Naive thymus-derived CD4-positive, alpha-beta T cell (primary cell): ENCODE data around the gene PVR. TPM values are rescaled to one million over a fixed set of nuclear protein-coding genes. Genes with fewer than 3 reads are reported as not detected.
"Not testable (repeated sequence)": the region's sequence is repeated elsewhere in the genome, so short reads cannot be mapped to it uniquely, and the experiment has no call there.

Experiments
- ATAC-seq: fragments of 150-1000 bp; cut with Tn5 transposase; 2 replicates; pipeline ENCODE4 v1.10.0; 2021; ENCODE audit warnings: mild to moderate bottlenecking, moderate library complexity
- CTCF ChIA-PET: fragments of 350-600 bp; sonication (Branson Sonifier 250); formaldehyde crosslinking; loops from one replicate; lab custom pipeline; 2021; ENCODE audit warnings: antibody characterized with exemption; lab: Charles Lee
- POLR2A ChIA-PET: fragments of 350-600 bp; sonication (Branson Sonifier 250); formaldehyde crosslinking; loops from one replicate; lab custom pipeline; 2021; ENCODE audit warnings: antibody characterized with exemption, inconsistent platforms; lab: Charles Lee
- DNase-seq, 9 donors: peaks; one replicate each; pipeline versions ENCODE4 v3.0.0 to v3.0.0-alpha.2; 2020 to 2022; ENCODE audit warnings: mixed read lengths in 1 of 9
- H3K27ac ChIP-seq: one replicate; pipeline ENCODE4 v1.7.0; 2013; ENCODE audit warnings: mild to moderate bottlenecking, low read depth, low read length, moderate library complexity
- H3K27me3 ChIP-seq, 2 donors: one replicate each; pipeline ENCODE4 v1.7.0; 2013; ENCODE audit warnings: low read length in 2 of 2, mild to moderate bottlenecking in 2 of 2, moderate library complexity in 2 of 2; ENCODE audit not compliant: control insufficient read depth in 2 of 2, insufficient read depth in 2 of 2
- H3K36me3 ChIP-seq, 3 experiments: 1 replicate in 2 of 3; 2 replicates in 1 of 3; pipeline ENCODE4 v1.7.0; 2013; ENCODE audit warnings: low read length in 3 of 3, mild to moderate bottlenecking in 3 of 3, moderate library complexity in 1 of 3; ENCODE audit not compliant: insufficient read depth in 3 of 3, control insufficient read depth in 2 of 3
- H3K4me1 ChIP-seq, 2 donors: one replicate each; pipeline ENCODE4 v1.7.0; 2013; ENCODE audit warnings: low read length in 2 of 2, mild to moderate bottlenecking in 2 of 2, moderate library complexity in 1 of 2; ENCODE audit not compliant: control insufficient read depth in 2 of 2, insufficient read depth in 2 of 2
- H3K4me3 ChIP-seq: 2 replicates; pipeline ENCODE4 v1.7.0; 2013; ENCODE audit warnings: mild to moderate bottlenecking, low read length
- H3K9me3 ChIP-seq, 3 experiments: 1 replicate in 2 of 3; 2 replicates in 1 of 3; pipeline ENCODE4 v1.7.0; 2013; ENCODE audit warnings: low read length in 3 of 3; ENCODE audit not compliant: control insufficient read depth in 2 of 3
- H3K27ac Mint-ChIP-seq, 9 donors: one replicate each; pipeline ENCODE4 v1.8.0; 2020 to 2022; ENCODE audit warnings: mixed read lengths in 9 of 9, mild to moderate bottlenecking in 8 of 9, moderate library complexity in 5 of 9, inconsistent platforms in 2 of 9
- H3K27me3 Mint-ChIP-seq, 5 donors: one replicate each; pipeline ENCODE4 v1.8.0; 2021 to 2022; ENCODE audit warnings: mixed read lengths in 5 of 5, mild to moderate bottlenecking in 1 of 5
- H3K36me3 Mint-ChIP-seq, 5 donors: one replicate each; pipeline ENCODE4 v1.8.0; 2020 to 2022; ENCODE audit warnings: mixed read lengths in 5 of 5, mild to moderate bottlenecking in 3 of 5, inconsistent platforms in 1 of 5
- H3K4me1 Mint-ChIP-seq, 7 donors: one replicate each; pipeline ENCODE4 v1.8.0; 2020 to 2022; ENCODE audit warnings: mixed read lengths in 7 of 7, mild to moderate bottlenecking in 3 of 7, inconsistent platforms in 1 of 7
- H3K4me3 Mint-ChIP-seq, 10 donors: one replicate each; pipeline ENCODE4 v1.8.0; 2020 to 2022; ENCODE audit warnings: mild to moderate bottlenecking in 10 of 10, mixed read lengths in 10 of 10, moderate library complexity in 6 of 10, inconsistent platforms in 2 of 10
- H3K9me3 Mint-ChIP-seq, 11 donors: one replicate each; pipeline ENCODE4 v1.8.0; 2020 to 2022; ENCODE audit warnings: mixed read lengths in 11 of 11, mild to moderate bottlenecking in 4 of 11, inconsistent platforms in 1 of 11, moderate library complexity in 1 of 11
- intact Hi-C, 2 donors: fragments of 100-400 bp; cut with micrococcal nuclease; formaldehyde crosslinking; loops; one replicate each; pipeline ENCODE4 v1.15.1; 2023
- polyA plus RNA-seq, 2 donors: library from polyadenylated mRNA; unstranded; fragments of 300-500 nt; fragmentation: Illumina TruSeq; gene quantifications; one replicate each; pipeline ENCODE4 v1.2.3, GENCODE V29; 2021
- total RNA-seq, 6 experiments: library from RNA in 5 of 6; stranded (reverse) in 5 of 6; gene quantifications; 1 replicate in 5 of 6; 2 replicates in 1 of 6; pipeline ENCODE4 v1.2.3 and lab custom pipeline; 2021 to 2026

Gene PVR
- total and polyA plus RNA-seq, 7 experiments from 2014 or later, result 0.87 to 8.4 (median 4.0) TPM

DNA sequence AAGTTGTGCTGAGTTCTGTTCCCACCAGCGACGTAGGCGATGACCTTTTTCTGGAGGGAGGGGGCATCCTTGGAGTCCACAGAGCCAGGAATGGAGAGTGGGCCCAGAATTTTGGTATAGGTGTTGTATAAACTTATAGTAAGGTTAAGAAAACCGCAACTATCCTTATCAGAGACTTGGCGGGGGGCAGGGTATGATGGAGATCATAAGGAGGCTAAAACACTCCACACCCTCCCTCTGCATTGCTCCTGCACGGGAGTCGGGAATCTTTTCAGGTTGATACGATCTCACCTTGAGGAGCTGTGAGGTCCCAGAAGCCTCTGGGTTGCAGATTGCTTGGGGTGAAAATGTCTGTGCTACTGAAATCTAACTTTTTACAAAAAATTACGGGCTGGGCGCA lies 21.3 kb downstream of the PVR start:
- H3K27me3 Mint-ChIP-seq, result no peaks in the 10 kb centered on the region
- ATAC-seq (no peak), DNase-seq (no peak)
- ChIA-PET POLR2A (no interaction called here), CTCF (no interaction called here)
- intact Hi-C loops, result no loop called here
- no peak overlapping the region for H3K4me3 Mint-ChIP-seq
- Histone ChIP-seq H3K9me3 (no peaks in the 10 kb centered on the region), H3K27me3 (no peaks in the 10 kb centered on the region), H3K27ac (no peak overlapping the region), H3K4me1 (no peaks in the 10 kb centered on the region), H3K4me3 (no peak overlapping the region), H3K36me3 (no peaks in the 10 kb centered on the region)
- H3K27ac Mint-ChIP-seq, result no peak overlapping the region
- H3K4me1 Mint-ChIP-seq, result peaks cover 0 to 1% (median 0%) of the 10 kb centered on the region in 7 donors
- peaks cover 0 to 5% (median 0%) of the 10 kb centered on the region in 5 donors for H3K36me3 Mint-ChIP-seq
- H3K9me3 Mint-ChIP-seq, result peaks cover 0 to 3% (median 0%) of the 10 kb centered on the region in 11 donors

DNA sequence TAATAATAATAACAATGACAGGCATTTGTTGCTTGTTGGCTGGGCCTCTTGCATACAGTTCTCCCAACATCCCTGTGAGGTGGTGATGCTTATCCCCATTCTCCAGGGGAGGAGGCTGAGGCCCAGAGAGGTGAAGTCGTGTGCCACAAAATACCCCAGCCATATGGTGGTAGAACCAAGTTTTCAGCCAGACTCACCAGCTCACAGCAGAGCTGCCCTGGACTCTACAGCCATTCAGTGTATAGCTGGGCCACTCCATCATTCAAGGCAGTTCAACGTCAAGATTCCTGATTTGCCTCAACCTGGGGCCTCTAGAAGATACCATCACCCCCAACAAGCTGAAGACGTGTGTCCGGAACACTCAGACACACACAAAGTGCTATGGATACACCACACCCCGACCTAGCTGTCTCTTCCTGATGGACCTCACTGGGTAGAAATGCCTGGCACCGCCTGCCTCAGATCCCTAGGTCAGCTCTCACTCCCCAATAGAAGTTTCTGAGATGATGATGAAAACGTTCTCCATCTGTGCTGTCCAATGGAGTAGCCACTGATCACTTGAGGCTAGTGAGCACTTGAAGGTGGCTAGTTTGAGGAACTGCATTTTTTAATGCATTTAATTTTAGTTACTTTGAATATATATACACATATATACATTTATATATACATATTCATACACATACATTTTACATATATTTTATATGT lies 23.3 kb downstream of the PVR start:
- Mint-ChIP-seq H3K27ac (no peak overlapping the region), H3K9me3 (peaks cover 0 to 3% (median 0%) of the 10 kb centered on the region in 11 donors), H3K4me1 (peaks cover 0 to 1% (median 0%) of the 10 kb centered on the region in 7 donors), H3K27me3 (no peaks in the 10 kb centered on the region), H3K4me3 (no peak overlapping the region), H3K36me3 (peaks cover 0 to 5% (median 0%) of the 10 kb centered on the region in 5 donors)
- Histone ChIP-seq H3K4me1 (no peaks in the 10 kb centered on the region), H3K4me3 (no peak overlapping the region), H3K9me3 (no peaks in the 10 kb centered on the region), H3K36me3 (no peaks in the 10 kb centered on the region), H3K27ac (no peak overlapping the region), H3K27me3 (no peaks in the 10 kb centered on the region)
- ATAC-seq (no peak), DNase-seq (no peak)
- ChIA-PET POLR2A (no interaction called here), CTCF (no interaction called here)
- intact Hi-C loops, result no loop called here

- Mint-ChIP-seq H3K4me1 (peaks cover 0 to 2% (median 0%) of the 10 kb centered on the region in 7 donors), H3K36me3 (no peaks in the 10 kb centered on the region), H3K27ac (peak overlapping the region in 1 of 9 donors; percentile 67), H3K9me3 (peaks cover 0 to 3% (median 0%) of the 10 kb centered on the region in 11 donors), H3K27me3 (no peaks in the 10 kb centered on the region), H3K4me3 (no peak overlapping the region)
- Histone ChIP-seq H3K27me3 (no peaks in the 10 kb centered on the region), H3K27ac (no peak overlapping the region), H3K4me1 (no peaks in the 10 kb centered on the region), H3K36me3 (no peaks in the 10 kb centered on the region), H3K4me3 (no peak overlapping the region), H3K9me3 (no peaks in the 10 kb centered on the region)
- ATAC-seq (no peak), DNase-seq (no peak)
- intact Hi-C loops, result no loop called here
- ChIA-PET POLR2A (no interaction called here), CTCF (interaction anchor here (0.8 kb wide), 1 partner anchor 55 kb away, joined by 3 read pairs; no protein-coding TSS in a partner anchor)
Observed at GRCh38 chr19:44668985-44669764, 25.5 kb downstream of the PVR start.

DNA sequence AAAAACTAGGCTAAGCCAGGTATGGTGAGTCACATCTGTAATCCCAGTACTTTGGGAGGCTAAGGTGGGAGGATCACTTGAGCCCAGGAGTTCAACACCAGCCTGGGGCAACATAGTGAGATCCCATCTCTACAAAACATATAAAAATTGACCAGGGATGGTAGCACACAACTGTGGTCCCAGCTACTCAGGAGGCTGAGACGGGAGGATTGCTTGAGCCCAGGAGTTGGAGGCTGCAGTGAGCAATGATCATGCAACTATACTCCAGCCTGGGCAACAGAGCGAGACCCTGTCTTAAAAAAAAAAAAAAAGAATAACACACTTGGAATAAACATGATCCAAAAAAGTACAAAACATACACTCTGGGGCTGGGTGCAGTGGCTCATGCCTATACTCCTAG lies 26.3 kb downstream of the PVR start:
- H3K9me3 ChIP-seq, H3K4me3 ChIP-seq, H3K4me3 Mint-ChIP-seq, intact Hi-C loops, H3K27ac Mint-ChIP-seq, H3K36me3 ChIP-seq, H3K27ac ChIP-seq, H3K27me3 ChIP-seq, H3K27me3 Mint-ChIP-seq, POLR2A ChIA-PET, DNase-seq, H3K4me1 ChIP-seq, H3K36me3 Mint-ChIP-seq, H3K9me3 Mint-ChIP-seq, ATAC-seq, H3K4me1 Mint-ChIP-seq: not testable (repeated sequence)
- CTCF ChIA-PET, result interaction anchor here (0.6 kb wide), 1 partner anchor 67 kb away, joined by 3 read pairs; no protein-coding TSS in a partner anchor

GRCh38 chr19:44671400-44671799 lies 27.7 kb downstream of the PVR start, which contains the start of gene CEACAM19:
Gene CEACAM19, plus strand, starts transcription at chr19:44671482. Its CDS starts 450 bp downstream, at chr19:44671932.
- intact Hi-C loops, result no loop called here
- Mint-ChIP-seq H3K27me3 (no peaks in the 10 kb centered on the region), H3K27ac (no peak within 1 kb of the TSS), H3K4me3 (no peak within 1 kb of the TSS), H3K4me1 (peaks cover 0 to 2% (median 0%) of the 10 kb centered on the region in 7 donors), H3K36me3 (no peaks in the 10 kb centered on the region), H3K9me3 (peaks cover 0 to 3% (median 0%) of the 10 kb centered on the region in 11 donors)
- Histone ChIP-seq H3K4me3 (no peak within 1 kb of the TSS), H3K36me3 (no peaks in the 10 kb centered on the region), H3K4me1 (no peaks in the 10 kb centered on the region), H3K27ac (no peak within 1 kb of the TSS), H3K9me3 (no peaks in the 10 kb centered on the region), H3K27me3 (no peaks in the 10 kb centered on the region)
- DNase-seq (no peak), ATAC-seq (no peak)
- ChIA-PET CTCF (no interaction called here), POLR2A (no interaction called here)

- no peak for ATAC-seq
- H3K27me3 Mint-ChIP-seq, result no peaks in the 10 kb centered on the region
- Histone ChIP-seq H3K27ac (no peak overlapping the region), H3K4me1 (no peaks in the 10 kb centered on the region), H3K36me3 (no peaks in the 10 kb centered on the region), H3K27me3 (no peaks in the 10 kb centered on the region), H3K4me3 (no peak overlapping the region), H3K9me3 (no peaks in the 10 kb centered on the region)
- intact Hi-C loops, result no loop called here
- peaks cover 0 to 3% (median 0%) of the 10 kb centered on the region in 7 donors for H3K4me1 Mint-ChIP-seq
- no peak for DNase-seq
- H3K4me3 Mint-ChIP-seq, result no peak overlapping the region
- peaks cover 0 to 3% (median 0%) of the 10 kb centered on the region in 11 donors for H3K9me3 Mint-ChIP-seq
- no peaks in the 10 kb centered on the region for H3K36me3 Mint-ChIP-seq
- CTCF ChIA-PET, result no interaction called here
- no peak overlapping the region for H3K27ac Mint-ChIP-seq
- POLR2A ChIA-PET, result no interaction called here
Observed at GRCh38 chr19:44672226-44672625, 28.5 kb downstream of the PVR start.
